ENCODE measurements around the gene C2CD4D.

GRCh38 chr1:151822404-151822803, 17.2 kb downstream of the C2CD4D start:
- no peak for TF ChIP-seq POLR2AphosphoS5 (IDR thresholded peaks at IDR 0.05)
- TF ChIP-seq EP300 (IDR thresholded peaks at IDR 0.05), result no peak

Data from sigmoid colon (tissue), 4 donors.